Left lung (tissue), 10 donors: Measurements from ENCODE around the gene RNASEH2A. TPM values are rescaled to one million over a fixed set of nuclear protein-coding genes. Genes with fewer than 3 reads are reported as not detected.

Experiments used
- ATAC-seq: fragments of 200-7000 bp; cut with Tn5 transposase; one replicate; pipeline ENCODE4 v1.9.1; 2020; ENCODE audit warnings: moderate library complexity
- DNase-seq, 4 donors: peaks; one replicate each; pipeline ENCODE4 v3.0.0-alpha.2; 2013 to 2020
- H3K27ac ChIP-seq, 2 donors: fragments of 200-600 bp; sonication (generic) in 1 of 2; one replicate each; pipeline versions ENCODE4 v1.5.0 to v1.8.0; 2020 to 2021
- H3K27me3 ChIP-seq, 2 donors: fragments of 200-600 bp; sonication (generic) in 1 of 2; one replicate each; pipeline versions ENCODE4 v1.5.0 to v1.8.0; 2020 to 2021
- H3K36me3 ChIP-seq, 2 donors: fragments of 200-600 bp; sonication (generic) in 1 of 2; one replicate each; pipeline versions ENCODE4 v1.5.0 to v1.8.0; 2020 to 2021
- H3K4me1 ChIP-seq, 2 donors: fragments of 200-600 bp; one replicate each; pipeline ENCODE4 v1.8.0; 2021
- H3K4me3 ChIP-seq, 2 donors: fragments of 200-600 bp; sonication (generic) in 1 of 2; one replicate each; pipeline versions ENCODE4 v1.5.0 to v1.8.0; 2020 to 2021; ENCODE audit warnings: mild to moderate bottlenecking in 1 of 2
- H3K9me3 ChIP-seq, 2 donors: fragments of 200-600 bp; sonication (generic) in 1 of 2; one replicate each; pipeline versions ENCODE4 v1.5.0 to v1.8.0; 2020 to 2021
- intact Hi-C, 2 donors: fragments of 100-400 bp; cut with DNase I; formaldehyde crosslinking; loops; one replicate each; pipeline versions ENCODE4 v1.11.2 to v1.14.2; 2022
- microRNA-seq, 2 donors: library from miRNA; unstranded; fragments of <30 nt; microRNA quantifications; one replicate each; pipeline ENCODE4, GENCODE V29; 2019
- polyA plus RNA-seq, 6 donors: library from polyadenylated mRNA; unstranded; fragments of 120-200 nt; gene quantifications; one replicate each; pipeline ENCODE4 v1.2.1, GENCODE V29; 2013; ENCODE audit not compliant: insufficient read length in 6 of 6
- total RNA-seq, 2 donors: library from RNA; stranded (reverse); fragmentation: NEBNext Ultra II Directional; extraction: Animal tissue kit (Norgen Biotek cat#: 25700); gene quantifications; one replicate each; pipeline ENCODE4 v1.2.1, GENCODE V29; 2021
- TF ChIP-seq, protein P1 (sequence below), 2 donors: fragments of 200-600 bp; sonication (generic) in 1 of 2; IDR thresholded peaks; one replicate each; pipeline versions ENCODE4 v1.5.0 to v1.8.0; 2021; ENCODE audit warnings: antibody characterized with exemption in 2 of 2
- donor health status: DM: no; HTN: yes; CAD: no.
- donor health status: DM: no; HTN: no; CAD: no.

The RNASEH2A gene
- total and polyA plus RNA-seq, 8 donors = 10.9 to 47.4 (median 31.3) TPM

DNA sequence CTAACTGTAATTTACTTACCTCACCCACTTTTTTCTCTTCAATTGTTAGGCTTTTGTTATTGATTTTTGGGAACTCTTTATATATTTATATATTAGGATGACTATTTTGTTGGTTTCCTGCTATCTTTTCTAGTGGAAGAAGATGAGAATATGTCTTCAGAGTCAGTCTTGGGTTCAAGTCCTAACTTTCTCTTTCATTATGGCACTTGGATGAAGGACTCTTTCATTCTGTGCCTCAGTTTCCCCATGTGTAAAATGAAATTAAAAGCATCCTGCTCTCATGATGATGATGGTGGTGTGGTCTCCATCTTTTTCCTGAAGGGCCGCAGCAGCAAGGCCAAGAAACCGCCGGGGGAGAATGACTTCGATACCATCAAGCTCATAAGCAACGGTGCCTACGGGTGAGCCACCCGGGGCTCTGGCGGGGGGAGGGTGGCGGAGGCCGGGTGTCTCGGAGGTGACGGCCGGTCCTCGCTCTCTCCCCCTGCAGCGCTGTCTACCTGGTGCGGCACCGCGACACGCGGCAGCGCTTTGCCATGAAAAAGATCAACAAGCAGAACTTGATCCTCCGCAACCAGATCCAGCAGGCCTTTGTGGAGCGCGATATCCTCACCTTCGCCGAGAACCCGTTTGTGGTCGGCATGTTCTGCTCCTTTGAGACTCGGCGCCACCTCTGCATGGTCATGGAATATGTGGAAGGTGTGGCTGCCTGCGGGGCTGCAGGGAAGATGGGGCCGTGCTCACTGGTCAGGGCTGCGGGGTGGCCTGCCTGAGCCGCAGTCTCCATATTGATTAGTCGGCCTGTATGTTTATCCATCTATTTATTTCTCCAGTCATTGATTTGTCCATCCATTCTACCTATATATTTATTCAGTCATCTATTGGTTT, 51.9 kb downstream of the RNASEH2A start:
- Histone ChIP-seq H3K4me1 (no peaks in the 10 kb centered on the region), H3K27ac (no peak overlapping the region), H3K36me3 (no peaks in the 10 kb centered on the region), H3K27me3 (no peaks in the 10 kb centered on the region), H3K9me3 (peaks cover 0 to 4% of the 10 kb centered on the region in 2 donors), H3K4me3 (no peak overlapping the region)
- ATAC-seq (no peak), DNase-seq (no peak)
- intact Hi-C loops = no loop called here
- TF ChIP-seq, protein P1, sequence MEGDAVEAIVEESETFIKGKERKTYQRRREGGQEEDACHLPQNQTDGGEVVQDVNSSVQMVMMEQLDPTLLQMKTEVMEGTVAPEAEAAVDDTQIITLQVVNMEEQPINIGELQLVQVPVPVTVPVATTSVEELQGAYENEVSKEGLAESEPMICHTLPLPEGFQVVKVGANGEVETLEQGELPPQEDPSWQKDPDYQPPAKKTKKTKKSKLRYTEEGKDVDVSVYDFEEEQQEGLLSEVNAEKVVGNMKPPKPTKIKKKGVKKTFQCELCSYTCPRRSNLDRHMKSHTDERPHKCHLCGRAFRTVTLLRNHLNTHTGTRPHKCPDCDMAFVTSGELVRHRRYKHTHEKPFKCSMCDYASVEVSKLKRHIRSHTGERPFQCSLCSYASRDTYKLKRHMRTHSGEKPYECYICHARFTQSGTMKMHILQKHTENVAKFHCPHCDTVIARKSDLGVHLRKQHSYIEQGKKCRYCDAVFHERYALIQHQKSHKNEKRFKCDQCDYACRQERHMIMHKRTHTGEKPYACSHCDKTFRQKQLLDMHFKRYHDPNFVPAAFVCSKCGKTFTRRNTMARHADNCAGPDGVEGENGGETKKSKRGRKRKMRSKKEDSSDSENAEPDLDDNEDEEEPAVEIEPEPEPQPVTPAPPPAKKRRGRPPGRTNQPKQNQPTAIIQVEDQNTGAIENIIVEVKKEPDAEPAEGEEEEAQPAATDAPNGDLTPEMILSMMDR (IDR thresholded peaks at IDR 0.05) = no peak

DNA sequence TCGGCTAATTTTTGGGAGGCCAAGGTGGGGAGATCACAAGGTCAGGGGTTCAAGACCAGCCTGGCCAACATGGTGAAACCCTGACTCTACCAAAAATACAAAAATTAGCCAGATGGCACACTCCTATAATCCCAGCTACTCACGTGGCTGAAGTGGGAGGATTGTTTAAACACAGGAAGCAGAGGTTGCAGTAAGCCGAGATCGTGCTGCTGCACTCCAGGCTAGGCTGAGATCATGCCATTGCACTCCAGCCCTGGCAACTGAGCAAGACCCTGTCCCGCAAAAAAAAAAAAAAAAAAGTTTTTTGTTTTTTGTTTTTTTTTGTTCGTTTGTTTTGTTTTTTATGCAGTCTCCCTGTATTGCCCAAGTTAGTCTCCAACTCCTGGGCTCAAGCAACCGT, 53.2 kb downstream of the RNASEH2A start:
- TF ChIP-seq, protein P1 (IDR thresholded peaks at IDR 0.05) = no peak
- Histone ChIP-seq H3K4me1 (no peaks in the 10 kb centered on the region), H3K27ac (no peak overlapping the region), H3K36me3 (no peaks in the 10 kb centered on the region), H3K27me3 (no peaks in the 10 kb centered on the region), H3K4me3 (no peak overlapping the region), H3K9me3 (peaks cover 0 to 4% of the 10 kb centered on the region in 2 donors)
- ATAC-seq (no peak), DNase-seq (no peak)
- intact Hi-C loops = no loop called here

Small RNAs within 50 kb of the gene (microRNA-seq; reads per million reads assigned to microRNA genes)
- 0 to 0.14 reads per million in 2 donors for gene MIR5684
- gene MIR6794 = 0 reads per million in 2 donors

Other genes starting within 250 kb of the RNASEH2A start
- gene ZNF490, start 195.8 kb upstream of the RNASEH2A start, total RNA-seq = 10 to 100 TPM in 1 of 2 donors, 1 to 10 TPM in 1; 9.2 to 11.7 TPM
- 1 to 10 TPM; 5.1 to 6.0 (median 5.4) TPM for gene ZNF490, start 195.8 kb upstream of the RNASEH2A start, polyA plus RNA-seq
- gene ZNF791, start 195.7 kb upstream of the RNASEH2A start, total RNA-seq = 10 to 100 TPM; 18.0 to 23.3 TPM
- 10 to 100 TPM; 20.6 to 23.8 (median 21.9) TPM for gene ZNF791, start 195.7 kb upstream of the RNASEH2A start, polyA plus RNA-seq
- gene MAN2B1, start 139.8 kb upstream of the RNASEH2A start, total RNA-seq = 100 to 1,000 TPM; 164 to 176 TPM
- gene MAN2B1, start 139.8 kb upstream of the RNASEH2A start, polyA plus RNA-seq = 10 to 100 TPM; 31.7 to 42.8 (median 38.1) TPM
- gene WDR83, start 139.8 kb upstream of the RNASEH2A start, total RNA-seq = 10 to 100 TPM in 1 of 2 donors, 1 to 10 TPM in 1; 9.0 to 10.8 TPM
- 10 to 100 TPM; 21.7 to 27.1 (median 23.2) TPM for gene WDR83, start 139.8 kb upstream of the RNASEH2A start, polyA plus RNA-seq
- 10 to 100 TPM; 63.8 to 70.1 TPM for gene DHPS, start 124.7 kb upstream of the RNASEH2A start, total RNA-seq
- 10 to 100 TPM; 81.4 to 96.9 (median 84.1) TPM for gene DHPS, start 124.7 kb upstream of the RNASEH2A start, polyA plus RNA-seq
- gene GNG14, start 118.6 kb upstream of the RNASEH2A start, total RNA-seq = not detected
- under 1 TPM in 2 of 6 donors, not detected in 4; 0.55 to 0.73 TPM for gene GNG14, start 118.6 kb upstream of the RNASEH2A start, polyA plus RNA-seq
- gene FBXW9, start 110.0 kb upstream of the RNASEH2A start, total RNA-seq = 1 to 10 TPM; 6.0 to 6.9 TPM
- gene FBXW9, start 110.0 kb upstream of the RNASEH2A start, polyA plus RNA-seq = 10 to 100 TPM in 5 of 6 donors, 1 to 10 TPM in 1; 9.0 to 13.1 (median 10.9) TPM
- 10 to 100 TPM; 54.8 to 64.3 TPM for gene TNPO2, start 82.7 kb upstream of the RNASEH2A start, total RNA-seq
- gene TNPO2, start 82.7 kb upstream of the RNASEH2A start, polyA plus RNA-seq = 10 to 100 TPM; 76.5 to 92.6 (median 80.3) TPM
- gene TRIR, start 71.9 kb upstream of the RNASEH2A start, total RNA-seq = 100 to 1,000 TPM; 115 to 128 TPM
- 100 to 1,000 TPM; 130 to 183 (median 151) TPM for gene TRIR, start 71.9 kb upstream of the RNASEH2A start, polyA plus RNA-seq
- gene GET3, start 69.1 kb upstream of the RNASEH2A start, total RNA-seq = 10 to 100 TPM; 70.4 to 71.2 TPM
- 10 to 100 TPM; 51.4 to 66.2 (median 56.2) TPM for gene GET3, start 69.1 kb upstream of the RNASEH2A start, polyA plus RNA-seq
- not detected for gene BEST2, start 54.8 kb upstream of the RNASEH2A start, total RNA-seq
- under 1 TPM in 4 of 6 donors, not detected in 2; 0.08 to 0.17 (median 0.12) TPM for gene BEST2, start 54.8 kb upstream of the RNASEH2A start, polyA plus RNA-seq
- 10 to 100 TPM; 57.7 to 57.9 TPM for gene HOOK2, start 31.0 kb upstream of the RNASEH2A start, total RNA-seq
- gene HOOK2, start 31.0 kb upstream of the RNASEH2A start, polyA plus RNA-seq = 10 to 100 TPM; 59.8 to 91.2 (median 78.8) TPM
- gene JUNB, start 15.1 kb upstream of the RNASEH2A start, total RNA-seq = 100 to 1,000 TPM; 131 to 135 TPM
- 100 to 1,000 TPM in 1 of 6 donors, 10 to 100 TPM in 5; 11.7 to 278 (median 53.7) TPM for gene JUNB, start 15.1 kb upstream of the RNASEH2A start, polyA plus RNA-seq
- gene PRDX2, start 4.8 kb upstream of the RNASEH2A start, total RNA-seq = 100 to 1,000 TPM; 186 to 217 TPM
- gene PRDX2, start 4.8 kb upstream of the RNASEH2A start, polyA plus RNA-seq = 100 to 1,000 TPM; 219 to 267 (median 249) TPM
- gene THSD8, start 4.5 kb upstream of the RNASEH2A start, total RNA-seq = 1 to 10 TPM; 6.6 to 9.0 TPM
- gene THSD8, start 4.5 kb upstream of the RNASEH2A start, polyA plus RNA-seq = 10 to 100 TPM in 1 of 6 donors, 1 to 10 TPM in 5; 2.2 to 11.6 (median 4.9) TPM
- gene RTBDN, start 28.0 kb downstream of the RNASEH2A start, total RNA-seq = not detected
- gene RTBDN, start 28.0 kb downstream of the RNASEH2A start, polyA plus RNA-seq = under 1 TPM in 3 of 6 donors, not detected in 3; 0.17 to 0.21 (median 0.20) TPM
- under 1 TPM; 0.15 to 0.29 TPM for gene MAST1, start 31.9 kb downstream of the RNASEH2A start, total RNA-seq
- 1 to 10 TPM; 1.2 to 2.4 (median 1.6) TPM for gene MAST1, start 31.9 kb downstream of the RNASEH2A start, polyA plus RNA-seq
- 10 to 100 TPM; 64.8 to 72.8 TPM for gene DNASE2, start 74.9 kb downstream of the RNASEH2A start, total RNA-seq
- gene DNASE2, start 74.9 kb downstream of the RNASEH2A start, polyA plus RNA-seq = 10 to 100 TPM; 18.7 to 22.2 (median 20.6) TPM
- gene KLF1, start 80.6 kb downstream of the RNASEH2A start, total RNA-seq = under 1 TPM in 1 of 2 donors, not detected in 1; 0.50 TPM
- 1 to 10 TPM in 1 of 6 donors, under 1 TPM in 5; 0.35 to 1.2 (median 0.67) TPM for gene KLF1, start 80.6 kb downstream of the RNASEH2A start, polyA plus RNA-seq
- gene GCDH, start 84.6 kb downstream of the RNASEH2A start, total RNA-seq = 10 to 100 TPM; 23.6 to 26.7 TPM
- 10 to 100 TPM; 25.6 to 29.2 (median 27.3) TPM for gene GCDH, start 84.6 kb downstream of the RNASEH2A start, polyA plus RNA-seq
- under 1 TPM in 1 of 2 donors, not detected in 1; 0.41 TPM for gene SYCE2, start 112.7 kb downstream of the RNASEH2A start, total RNA-seq
- gene SYCE2, start 112.7 kb downstream of the RNASEH2A start, polyA plus RNA-seq = 1 to 10 TPM; 2.3 to 4.1 (median 3.5) TPM
- gene FARSA, start 127.1 kb downstream of the RNASEH2A start, total RNA-seq = 10 to 100 TPM; 40.9 to 59.4 TPM
- gene FARSA, start 127.1 kb downstream of the RNASEH2A start, polyA plus RNA-seq = 10 to 100 TPM; 35.3 to 46.2 (median 41.8) TPM
- 1,000 to 10,000 TPM; 1,387 to 1,778 TPM for gene CALR, start 132.0 kb downstream of the RNASEH2A start, total RNA-seq
- 100 to 1,000 TPM; 654 to 817 (median 801) TPM for gene CALR, start 132.0 kb downstream of the RNASEH2A start, polyA plus RNA-seq
- gene RAD23A, start 139.3 kb downstream of the RNASEH2A start, total RNA-seq = 100 to 1,000 TPM in 1 of 2 donors, 10 to 100 TPM in 1; 74.8 to 118 TPM
- gene RAD23A, start 139.3 kb downstream of the RNASEH2A start, polyA plus RNA-seq = 10 to 100 TPM; 65.3 to 89.7 (median 75.5) TPM
- 10 to 100 TPM; 14.7 to 20.5 TPM for gene GADD45GIP1, start 150.6 kb downstream of the RNASEH2A start, total RNA-seq
- gene GADD45GIP1, start 150.6 kb downstream of the RNASEH2A start, polyA plus RNA-seq = 10 to 100 TPM; 22.6 to 35.2 (median 28.4) TPM
- under 1 TPM in 1 of 2 donors, not detected in 1; 0.13 TPM for gene DAND5, start 163.0 kb downstream of the RNASEH2A start, total RNA-seq
- under 1 TPM; 0.15 to 0.54 (median 0.32) TPM for gene DAND5, start 163.0 kb downstream of the RNASEH2A start, polyA plus RNA-seq
- gene NFIX, start 188.9 kb downstream of the RNASEH2A start, total RNA-seq = 100 to 1,000 TPM; 166 to 237 TPM
- gene NFIX, start 188.9 kb downstream of the RNASEH2A start, polyA plus RNA-seq = 100 to 1,000 TPM in 4 of 6 donors, 10 to 100 TPM in 2; 92.6 to 139 (median 111) TPM